ENCODE data around the gene THRB.

DNA sequence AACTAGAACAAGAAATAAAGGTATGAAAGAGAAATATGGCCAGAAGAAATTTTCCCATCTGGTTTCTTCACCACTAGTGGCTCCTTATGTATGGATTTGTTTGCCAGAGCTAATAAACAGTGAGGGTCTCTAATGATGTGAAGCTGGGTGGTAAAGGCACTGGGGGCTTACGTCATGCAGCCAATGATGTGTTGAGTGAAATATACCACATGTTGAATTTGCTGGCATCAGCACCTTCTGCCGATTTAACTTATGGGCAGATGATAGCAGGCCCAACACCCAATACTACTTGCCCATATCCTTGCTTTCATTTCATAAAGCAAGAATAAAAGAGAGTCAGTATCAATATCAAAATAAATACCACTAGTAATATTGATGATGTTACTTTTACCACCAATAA is 133.0 kb downstream of the THRB start:
- TF ChIP-seq, protein P1, sequence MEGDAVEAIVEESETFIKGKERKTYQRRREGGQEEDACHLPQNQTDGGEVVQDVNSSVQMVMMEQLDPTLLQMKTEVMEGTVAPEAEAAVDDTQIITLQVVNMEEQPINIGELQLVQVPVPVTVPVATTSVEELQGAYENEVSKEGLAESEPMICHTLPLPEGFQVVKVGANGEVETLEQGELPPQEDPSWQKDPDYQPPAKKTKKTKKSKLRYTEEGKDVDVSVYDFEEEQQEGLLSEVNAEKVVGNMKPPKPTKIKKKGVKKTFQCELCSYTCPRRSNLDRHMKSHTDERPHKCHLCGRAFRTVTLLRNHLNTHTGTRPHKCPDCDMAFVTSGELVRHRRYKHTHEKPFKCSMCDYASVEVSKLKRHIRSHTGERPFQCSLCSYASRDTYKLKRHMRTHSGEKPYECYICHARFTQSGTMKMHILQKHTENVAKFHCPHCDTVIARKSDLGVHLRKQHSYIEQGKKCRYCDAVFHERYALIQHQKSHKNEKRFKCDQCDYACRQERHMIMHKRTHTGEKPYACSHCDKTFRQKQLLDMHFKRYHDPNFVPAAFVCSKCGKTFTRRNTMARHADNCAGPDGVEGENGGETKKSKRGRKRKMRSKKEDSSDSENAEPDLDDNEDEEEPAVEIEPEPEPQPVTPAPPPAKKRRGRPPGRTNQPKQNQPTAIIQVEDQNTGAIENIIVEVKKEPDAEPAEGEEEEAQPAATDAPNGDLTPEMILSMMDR (IDR thresholded peaks at IDR 0.05) = no peak
- no peak for TF ChIP-seq POLR2A (IDR thresholded peaks at IDR 0.05)
